H4 (cell line): Measurements from ENCODE around the gene FOXB2. TPM values are rescaled to one million over a fixed set of nuclear protein-coding genes. Genes with fewer than 3 reads are reported as not detected.

Source experiments
- DNase-seq: peaks from one replicate; pipeline ENCODE4 v3.0.0-alpha.2; 2015; ENCODE audit warnings: low spot score
- total RNA-seq: library from RNA; depleted of rRNA; stranded (reverse); fragments of >200 nt; shearing (Covaris generic); gene quantifications from 2 replicates; pipeline ENCODE4 v1.2.3, GENCODE V29; 2014; rRNA removed

Gene FOXB2
- total RNA-seq, 1 experiment from 2014 or later = not detected

DNA sequence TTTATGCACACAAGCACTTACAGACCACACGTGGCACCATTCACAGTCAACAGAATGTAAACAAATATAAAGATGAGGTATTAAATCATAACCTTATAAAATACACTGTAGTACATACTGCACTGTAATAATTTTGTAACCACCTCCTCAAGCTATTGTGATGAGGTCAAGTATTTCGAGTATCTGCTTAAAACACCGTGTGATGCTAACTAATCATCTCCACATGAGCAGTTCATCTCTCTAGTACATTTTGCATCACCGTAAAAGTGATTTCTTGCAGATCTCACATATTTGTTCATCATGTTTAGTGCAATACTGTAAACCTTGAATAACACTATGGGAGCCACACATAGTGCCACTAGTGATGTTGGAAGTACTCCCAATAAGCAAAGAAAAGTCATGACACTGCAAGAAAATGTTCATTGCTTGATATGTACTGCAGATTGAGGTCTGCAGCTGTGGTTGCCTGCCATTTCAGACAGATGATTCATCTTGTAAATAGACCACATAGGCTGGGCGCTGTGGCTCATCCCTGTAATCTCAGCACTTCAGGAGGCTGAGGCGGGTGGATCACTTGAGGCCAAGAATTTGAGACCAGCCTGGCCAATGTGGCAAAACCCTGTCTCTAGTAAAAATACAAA is 44.3 kb downstream of the FOXB2 start:
- peak; percentile 93 for DNase-seq

DNA sequence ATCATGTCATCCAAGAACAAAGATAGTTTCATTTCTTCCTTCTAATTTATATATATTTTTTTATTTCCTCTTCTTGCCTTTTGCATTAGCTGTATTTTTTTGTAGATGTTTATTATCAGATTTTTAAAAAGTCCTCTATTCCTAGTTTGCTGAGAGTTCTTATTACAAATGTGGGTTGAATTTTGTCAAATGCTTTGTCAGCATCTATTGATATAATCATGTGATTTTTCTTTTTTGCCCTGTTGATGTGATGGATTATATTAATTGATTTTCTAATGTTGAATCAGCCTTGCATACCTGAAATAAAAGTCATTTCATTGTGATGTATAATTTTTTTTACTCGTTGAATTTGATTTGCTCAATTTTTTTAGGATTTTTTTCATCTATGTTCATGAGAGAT is 46.9 kb downstream of the FOXB2 start:
- DNase-seq = no peak

Other genes with a start within 250 kb of the FOXB2 start
- gene PRUNE2, start 113.5 kb upstream of the FOXB2 start, total RNA-seq = 3.8 and 3.9 TPM in 2 replicates
- 5.8 and 8.7 TPM in 2 replicates for gene VPS13A, start 157.9 kb downstream of the FOXB2 start, total RNA-seq